Kidney (tissue), 14 donors: Measurements from ENCODE around the gene PATL2. TPM values are rescaled to one million over a fixed set of nuclear protein-coding genes. Genes with fewer than 3 reads are reported as not detected.

ENCODE experiments used
- DNase-seq, 5 donors: peaks; one replicate each; pipeline ENCODE4 v3.0.0-alpha.2; 2013 to 2020
- FAIRE-seq: peaks from 2 replicates; lab custom pipeline; 2012; peaks lifted over from hg19 to GRCh38; lab: Jason Lieb, UNC
- H3K27ac ChIP-seq, 2 donors: one replicate each; pipeline ENCODE4 v1.7.0; 2013; ENCODE audit warnings: low read depth in 2 of 2, low read length in 2 of 2, inconsistent platforms in 1 of 2
- H3K27me3 ChIP-seq: one replicate; pipeline ENCODE4 v1.7.1; 2013; ENCODE audit warnings: low read length, inconsistent platforms; ENCODE audit not compliant: control insufficient read depth, insufficient read depth
- H3K36me3 ChIP-seq, 3 donors: one replicate each; pipeline versions ENCODE4 v1.7.0 to v1.7.1; 2013; ENCODE audit warnings: low read length in 3 of 3, control low read depth in 1 of 3, inconsistent platforms in 1 of 3; ENCODE audit not compliant: insufficient read depth in 3 of 3, control insufficient read depth in 2 of 3
- H3K4me1 ChIP-seq, 3 donors: one replicate each; pipeline versions ENCODE4 v1.7.0 to v1.7.1; 2013; ENCODE audit warnings: low read length in 3 of 3, inconsistent platforms in 1 of 3, low read depth in 1 of 3; ENCODE audit not compliant: control insufficient read depth in 2 of 3, insufficient read depth in 2 of 3
- H3K4me3 ChIP-seq, 3 donors: one replicate each; pipeline versions ENCODE4 v1.7.0 to v1.8.1; 2013; ENCODE audit warnings: low read length in 3 of 3, control low read depth in 1 of 3, inconsistent platforms in 1 of 3
- H3K9ac ChIP-seq, 3 donors: one replicate each; pipeline versions ENCODE4 v1.7.0 to v1.7.1; 2013; ENCODE audit warnings: low read length in 3 of 3, control low read depth in 1 of 3, inconsistent platforms in 1 of 3
- H3K9me3 ChIP-seq, 3 donors: one replicate each; pipeline versions ENCODE4 v1.7.0 to v1.7.1; 2013; ENCODE audit warnings: low read length in 3 of 3, control low read depth in 1 of 3, inconsistent platforms in 1 of 3; ENCODE audit not compliant: control insufficient read depth in 2 of 3, insufficient read depth in 1 of 3
- CTCF ChIP-seq: IDR thresholded peaks from 3 replicates; pipeline ENCODE4 v1.5.1; 2012; ENCODE audit warnings: mild to moderate bottlenecking, moderate library complexity, borderline replicate concordance; ENCODE audit not compliant: insufficient read depth; ENCODE audit errors: extremely low read depth
- intact Hi-C: fragments of 100-400 bp; cut with DNase I; formaldehyde crosslinking; loops from one replicate; pipeline ENCODE4 v1.11.1; 2022
- polyA plus RNA-seq: library from polyadenylated mRNA; stranded (reverse); fragments of 350-450 nt; fragmentation: Illumina TruSeq; extraction: RNeasy Lipid Tissue Mini Kit (QIAGEN cat#74804); gene quantifications from one replicate; pipeline ENCODE4 v1.2.3, GENCODE V29; 2014; ENCODE audit warnings: low read depth, low replicate concordance; ENCODE audit not compliant: insufficient read depth
- total RNA-seq: library from RNA; stranded (reverse); fragmentation: NEBNext Ultra II Directional; extraction: Animal tissue kit (Norgen Biotek cat#: 25700); gene quantifications from one replicate; pipeline ENCODE4 v1.2.1, GENCODE V29; 2021
- donor health status: control.
- donor health status: control.
- donor health status: control.
- donor health status: control.
- donor health status: control.
- donor health status: DM: yes; HTN: yes; CAD: no.
- donor health status: Normal renal cell carcinoma (clear cell type).

Gene PATL2
- total and polyA plus RNA-seq, 2 donors from 2014 or later = 0.73 to 2.1 TPM

- Histone ChIP-seq H3K27ac (no peak overlapping the region), H3K4me1 (no peaks in the 10 kb centered on the region), H3K27me3 (no peaks in the 10 kb centered on the region), H3K9ac (no peak overlapping the region), H3K4me3 (no peak overlapping the region), H3K36me3 (no peaks in the 10 kb centered on the region), H3K9me3 (no peaks in the 10 kb centered on the region)
- no peak for TF ChIP-seq CTCF
- intact Hi-C loops = no loop called here
- FAIRE-seq (no peak), DNase-seq (no peak)
Measured at GRCh38 chr15:44676676-44677075, 34.4 kb downstream of the PATL2 start.

- intact Hi-C loops = no loop called here
- no peak for TF ChIP-seq CTCF
- Histone ChIP-seq H3K9ac (no peak overlapping the region), H3K4me3 (no peak overlapping the region), H3K4me1 (no peaks in the 10 kb centered on the region), H3K27ac (no peak overlapping the region), H3K27me3 (no peaks in the 10 kb centered on the region), H3K9me3 (no peaks in the 10 kb centered on the region), H3K36me3 (no peaks in the 10 kb centered on the region)
- no peak for DNase-seq
- FAIRE-seq = no peak
Measured at GRCh38 chr15:44675911-44676310, 35.2 kb downstream of the PATL2 start.

GRCh38 chr15:44673639-44674038 is 37.5 kb downstream of the PATL2 start:
- intact Hi-C loops = no loop called here
- Histone ChIP-seq H3K27ac (no peak overlapping the region), H3K9ac (no peak overlapping the region), H3K9me3 (no peaks in the 10 kb centered on the region), H3K4me3 (no peak overlapping the region), H3K4me1 (no peaks in the 10 kb centered on the region), H3K27me3 (no peaks in the 10 kb centered on the region), H3K36me3 (no peaks in the 10 kb centered on the region)
- DNase-seq = no peak
- no peak for FAIRE-seq
- TF ChIP-seq CTCF = no peak
